Stomach (tissue), 9 donors: ENCODE results near the gene GSG1L. TPM values are rescaled to one million over a fixed set of nuclear protein-coding genes. Genes with fewer than 3 reads are reported as not detected.

Source experiments
- DNase-seq, 2 donors: peaks; one replicate each; pipeline versions ENCODE4 v3.0.0 to v3.0.0-alpha.2; 2013 to 2019
- H3K27ac ChIP-seq, 5 donors: fragments of 200-600 bp in 4 of 5; sonication (generic) in 4 of 5; one replicate each; pipeline ENCODE4 v1.5.1; 2013 to 2019; ENCODE audit warnings: mild to moderate bottlenecking in 1 of 5, moderate library complexity in 1 of 5
- H3K27me3 ChIP-seq, 3 donors: fragments of 200-600 bp; sonication (generic); one replicate each; pipeline ENCODE4 v1.5.1; 2017 to 2019; ENCODE audit warnings: mixed run types in 1 of 3
- H3K36me3 ChIP-seq, 4 donors: fragments of 200-600 bp; sonication (generic); 1 replicate in 3 of 4; 2 replicates in 1 of 4; pipeline ENCODE4 v1.5.1; 2016 to 2019
- H3K4me1 ChIP-seq, 4 donors: fragments of 200-600 bp; sonication (generic); one replicate each; pipeline ENCODE4 v1.5.1; 2016 to 2019
- H3K4me3 ChIP-seq, 4 donors: fragments of 200-600 bp; sonication (generic) in 3 of 4; one replicate each; pipeline ENCODE4 v1.5.1; 2016 to 2019; ENCODE audit warnings: mild to moderate bottlenecking in 1 of 4
- H3K9me3 ChIP-seq, 4 donors: fragments of 200-600 bp; sonication (generic); one replicate each; pipeline ENCODE4 v1.5.1; 2016 to 2019
- EP300 ChIP-seq: sonication (generic); formaldehyde crosslinking; IDR thresholded peaks from one replicate; pipeline ENCODE4 v1.6.1; 2017; ENCODE audit warnings: antibody characterized with exemption
- POLR2A ChIP-seq, 4 donors: fragments of 450-650 bp; IDR thresholded peaks; one replicate each; pipeline ENCODE4 v1.6.1; 2016; ENCODE audit warnings: antibody characterized with exemption in 4 of 4, control low read depth in 2 of 4, mild to moderate bottlenecking in 1 of 4, moderate library complexity in 1 of 4
- POLR2AphosphoS5 ChIP-seq, 3 donors: sonication (generic); formaldehyde crosslinking; IDR thresholded peaks; one replicate each; pipeline ENCODE4 v1.6.1; 2016; ENCODE audit warnings: antibody characterized with exemption in 3 of 3
- WGBS, 5 donors: extraction: QIAGEN DNeasy Blood & Tissue Kit in 3 of 5; methylation state at CpG; one replicate each; pipeline versions ENCODE4 v1.1.5 to v1.1.7; 2013 to 2018; 5-methylcytosine and 5-hydroxymethylcytosine counted together
- intact Hi-C: fragments of 100-400 bp; cut with DNase I; formaldehyde crosslinking; loops from one replicate; pipeline ENCODE4 v1.15.1; 2023; ENCODE audit warnings: low total_unique reads
- polyA plus RNA-seq, 3 donors: library from polyadenylated mRNA; stranded (reverse); fragments of 200-250 nt; gene quantifications; one replicate each; pipeline ENCODE4 v1.2.3, GENCODE V29; 2013
- total RNA-seq, 5 donors: library from RNA; depleted of rRNA; stranded (reverse); fragments of >200 nt; gene quantifications; one replicate each; pipeline versions ENCODE4 v1.1.0 to v1.2.3, GENCODE V29; 2014 to 2016
- TF ChIP-seq, protein P1 (sequence below), 7 experiments: fragments of 450-650 bp in 4 of 7; fragments of 200-600 bp in 3 of 7; sonication (generic) in 3 of 7; IDR thresholded peaks; one replicate each; pipeline ENCODE4 v1.5.1; 2016 to 2019; ENCODE audit warnings: antibody characterized with exemption in 7 of 7, control low read depth in 2 of 7, mild to moderate bottlenecking in 1 of 7
- donor health status: healthy with polysubstance abuse.
- donor health status: Bipolar disorder and iron deficiency.
- donor health status: healthy.

Gene GSG1L
- total and polyA plus RNA-seq, 8 donors: 0.06 TPM; not detected in 7

DNA sequence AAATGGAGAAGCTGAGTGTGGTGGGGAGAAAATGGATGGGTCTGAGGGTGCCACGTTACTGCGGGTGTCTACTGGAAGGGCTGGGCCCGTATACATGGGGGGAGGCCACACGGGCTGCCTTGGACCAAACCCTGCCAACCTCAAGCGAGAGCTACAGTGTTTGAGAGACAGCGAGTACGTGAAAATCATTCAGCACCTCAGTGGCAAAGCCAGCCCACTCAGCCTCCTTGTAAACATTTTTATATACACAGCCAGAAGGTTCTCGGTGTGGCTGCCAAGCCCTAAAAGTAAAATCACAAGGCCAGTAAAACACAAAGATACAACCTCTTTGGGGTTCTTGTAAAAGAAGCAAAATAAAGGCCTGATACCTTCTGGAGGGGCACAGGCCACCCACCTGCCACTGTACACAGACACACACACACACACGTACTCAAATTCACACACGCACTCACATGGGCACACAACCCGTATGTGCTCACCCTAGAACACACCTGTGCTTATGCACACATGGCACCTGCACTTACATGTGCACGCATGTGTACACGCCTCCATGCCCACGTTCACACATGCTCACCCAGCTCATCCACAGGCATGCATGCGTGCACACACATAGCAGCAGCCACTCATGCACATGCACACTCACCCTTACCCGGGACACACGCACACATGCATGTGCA, 102.8 kb downstream of the GSG1L start:
- intact Hi-C loops: no loop called here
- Histone ChIP-seq H3K27ac (no peak overlapping the region), H3K4me3 (no peak overlapping the region), H3K4me1 (no peaks in the 10 kb centered on the region), H3K36me3 (no peaks in the 10 kb centered on the region), H3K27me3 (peaks cover 0 to 8% (median 0%) of the 10 kb centered on the region in 3 donors), H3K9me3 (peaks cover 0 to 12% (median 8%) of the 10 kb centered on the region in 4 donors)
- TF ChIP-seq POLR2AphosphoS5 (IDR thresholded peaks at IDR 0.05) (no peak), POLR2A (IDR thresholded peaks at IDR 0.05) (no peak)
- TF ChIP-seq, protein P1, sequence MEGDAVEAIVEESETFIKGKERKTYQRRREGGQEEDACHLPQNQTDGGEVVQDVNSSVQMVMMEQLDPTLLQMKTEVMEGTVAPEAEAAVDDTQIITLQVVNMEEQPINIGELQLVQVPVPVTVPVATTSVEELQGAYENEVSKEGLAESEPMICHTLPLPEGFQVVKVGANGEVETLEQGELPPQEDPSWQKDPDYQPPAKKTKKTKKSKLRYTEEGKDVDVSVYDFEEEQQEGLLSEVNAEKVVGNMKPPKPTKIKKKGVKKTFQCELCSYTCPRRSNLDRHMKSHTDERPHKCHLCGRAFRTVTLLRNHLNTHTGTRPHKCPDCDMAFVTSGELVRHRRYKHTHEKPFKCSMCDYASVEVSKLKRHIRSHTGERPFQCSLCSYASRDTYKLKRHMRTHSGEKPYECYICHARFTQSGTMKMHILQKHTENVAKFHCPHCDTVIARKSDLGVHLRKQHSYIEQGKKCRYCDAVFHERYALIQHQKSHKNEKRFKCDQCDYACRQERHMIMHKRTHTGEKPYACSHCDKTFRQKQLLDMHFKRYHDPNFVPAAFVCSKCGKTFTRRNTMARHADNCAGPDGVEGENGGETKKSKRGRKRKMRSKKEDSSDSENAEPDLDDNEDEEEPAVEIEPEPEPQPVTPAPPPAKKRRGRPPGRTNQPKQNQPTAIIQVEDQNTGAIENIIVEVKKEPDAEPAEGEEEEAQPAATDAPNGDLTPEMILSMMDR (IDR thresholded peaks at IDR 0.05): no peak
- 68 to 85% (median 80%) methylated on average over 14 to 17 of the region's 17 CpGs for WGBS, 5 donors
- no peak for DNase-seq

DNA sequence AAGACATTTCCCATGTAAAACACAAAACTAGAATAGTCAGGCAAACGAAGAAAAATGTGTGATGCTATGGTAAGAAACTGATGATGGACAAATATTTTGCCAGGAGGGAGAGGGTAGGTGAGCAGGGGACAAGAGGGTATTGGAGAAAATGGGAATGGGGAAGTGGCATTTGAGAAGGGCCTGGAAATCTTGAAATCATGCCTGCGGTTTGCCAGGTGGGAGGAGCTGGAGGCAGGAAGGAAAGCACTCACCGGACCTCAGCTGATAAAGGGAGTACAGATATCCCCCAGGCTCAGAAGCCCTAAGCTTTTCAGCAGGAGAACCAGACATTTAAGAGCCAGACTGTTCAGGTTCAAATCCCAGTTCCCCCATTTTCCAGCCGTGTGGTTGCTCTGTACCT, 103.6 kb downstream of the GSG1L start:
- intact Hi-C loops: no loop called here
- peaks cover 2 to 21% (median 16%) of the 10 kb centered on the region in 4 donors for H3K9me3 ChIP-seq
- no peak for TF ChIP-seq EP300
- no peak for TF ChIP-seq POLR2AphosphoS5 (IDR thresholded peaks at IDR 0.05)
- no peak for TF ChIP-seq POLR2A (IDR thresholded peaks at IDR 0.05)
- TF ChIP-seq, protein P1 (IDR thresholded peaks at IDR 0.05): no peak
- H3K4me3 ChIP-seq: no peak overlapping the region
- H3K27ac ChIP-seq: no peak overlapping the region
- DNase-seq: no peak
- 17 to 42% (median 29%) methylated on average over 4 of the region's 4 CpGs for WGBS, 5 donors
- no peaks in the 10 kb centered on the region for H3K4me1 ChIP-seq
- no peaks in the 10 kb centered on the region for H3K36me3 ChIP-seq
- peaks cover 0 to 8% (median 0%) of the 10 kb centered on the region in 3 donors for H3K27me3 ChIP-seq

GRCh38 chr16:27954191-27954590, 109.3 kb downstream of the GSG1L start:
- no peak for DNase-seq
- TF ChIP-seq POLR2AphosphoS5 (IDR thresholded peaks at IDR 0.05) (no peak), EP300 (no peak), POLR2A (IDR thresholded peaks at IDR 0.05) (no peak)
- TF ChIP-seq, protein P1 (IDR thresholded peaks at IDR 0.05): no peak
- Histone ChIP-seq H3K36me3 (no peaks in the 10 kb centered on the region), H3K4me1 (no peaks in the 10 kb centered on the region), H3K9me3 (peaks cover 2 to 27% (median 12%) of the 10 kb centered on the region in 4 donors), H3K4me3 (no peak overlapping the region), H3K27me3 (peaks cover 0 to 24% (median 0%) of the 10 kb centered on the region in 3 donors), H3K27ac (no peak overlapping the region)
- intact Hi-C loops: no loop called here
- 68 to 84% (median 69%) methylated on average over 3 of the region's 3 CpGs for WGBS, 5 donors

- TF ChIP-seq, protein P1 (IDR thresholded peaks at IDR 0.05): no peak
- TF ChIP-seq EP300 (no peak), POLR2AphosphoS5 (IDR thresholded peaks at IDR 0.05) (no peak), POLR2A (IDR thresholded peaks at IDR 0.05) (no peak)
- Histone ChIP-seq H3K27ac (no peak overlapping the region), H3K9me3 (peaks cover 2 to 27% (median 12%) of the 10 kb centered on the region in 4 donors), H3K36me3 (no peaks in the 10 kb centered on the region), H3K4me3 (no peak overlapping the region), H3K4me1 (no peaks in the 10 kb centered on the region), H3K27me3 (peaks cover 0 to 24% (median 0%) of the 10 kb centered on the region in 3 donors)
- 35 to 68% (median 46%) methylated on average over 3 of the region's 3 CpGs for WGBS, 5 donors
- DNase-seq: no peak
- intact Hi-C loops: no loop called here
These were observed 110.7 kb downstream of the GSG1L start for GRCh38 chr16:27952811-27953210.
